Ascending aorta (tissue), 2 donors: Measurements from ENCODE around the gene TMX4. TPM values are rescaled to one million over a fixed set of nuclear protein-coding genes. Genes with fewer than 3 reads are reported as not detected.
"Not testable (repeated sequence)": the region's sequence is repeated elsewhere in the genome, so short reads cannot be mapped to it uniquely, and the experiment has no call there.

ENCODE experiments used
- DNase-seq, 2 donors: peaks; one replicate each; pipeline ENCODE4 v3.0.0-alpha.2; 2019; ENCODE audit warnings: low spot score in 2 of 2
- H3K27ac ChIP-seq, 2 donors: fragments of 200-600 bp; sonication (generic); one replicate each; pipeline ENCODE4 v1.5.1; 2016 to 2017; ENCODE audit warnings: mild to moderate bottlenecking in 1 of 2
- H3K27me3 ChIP-seq: fragments of 200-600 bp; sonication (generic); one replicate; pipeline ENCODE4 v1.5.1; 2017
- H3K36me3 ChIP-seq, 2 donors: fragments of 200-600 bp; sonication (generic); one replicate each; pipeline ENCODE4 v1.5.1; 2016
- H3K4me1 ChIP-seq, 2 donors: fragments of 200-600 bp; sonication (generic); one replicate each; pipeline ENCODE4 v1.5.1; 2016 to 2017; ENCODE audit warnings: mild to moderate bottlenecking in 1 of 2
- H3K4me3 ChIP-seq, 2 donors: fragments of 200-600 bp; sonication (generic); one replicate each; pipeline ENCODE4 v1.5.1; 2016 to 2017; ENCODE audit warnings: mild to moderate bottlenecking in 1 of 2
- H3K9me3 ChIP-seq, 2 donors: fragments of 200-600 bp; sonication (generic); one replicate each; pipeline ENCODE4 v1.5.1; 2016
- CTCF ChIP-seq, 3 experiments: fragments of 200-600 bp in 2 of 3; fragments of 450-650 bp in 1 of 3; sonication (generic) in 2 of 3; IDR thresholded peaks; one replicate each; pipeline ENCODE4 v1.5.1; 2016 to 2019; ENCODE audit warnings: antibody characterized with exemption in 3 of 3, mild to moderate bottlenecking in 1 of 3, moderate library complexity in 1 of 3
- intact Hi-C: fragments of 100-400 bp; cut with DNase I; formaldehyde crosslinking; loops from one replicate; pipeline ENCODE4 v1.15.1; 2023
- total RNA-seq: library from RNA; depleted of rRNA; stranded (reverse); fragments of >200 nt; gene quantifications from one replicate; pipeline ENCODE4 v1.1.0, GENCODE V29; 2016

TMX4 gene
- total RNA-seq, 1 donor from 2014 or later: 65.3 TPM

- no peak for DNase-seq
- H3K4me3 ChIP-seq: no peak overlapping the region
- H3K27ac ChIP-seq: no peak overlapping the region
- H3K9me3 ChIP-seq: no peaks in the 10 kb centered on the region
- TF ChIP-seq CTCF (IDR thresholded peaks at IDR 0.05): no peak
- H3K4me1 ChIP-seq: no peaks in the 10 kb centered on the region
- no peaks in the 10 kb centered on the region for H3K27me3 ChIP-seq
- H3K36me3 ChIP-seq: no peaks in the 10 kb centered on the region
- intact Hi-C loops: no loop called here
Observed at GRCh38 chr20:8033151-8033841, 13.7 kb upstream of the TMX4 start.

GRCh38 chr20:8032499-8032898 is 12.9 kb upstream of the TMX4 start:
- Histone ChIP-seq H3K27ac (no peak overlapping the region), H3K4me1 (no peaks in the 10 kb centered on the region), H3K36me3 (no peaks in the 10 kb centered on the region), H3K4me3 (no peak overlapping the region), H3K27me3 (no peaks in the 10 kb centered on the region), H3K9me3 (no peaks in the 10 kb centered on the region)
- DNase-seq: no peak
- intact Hi-C loops: no loop called here
- no peak for TF ChIP-seq CTCF (IDR thresholded peaks at IDR 0.05)

- H3K27ac ChIP-seq, H3K4me1 ChIP-seq, H3K36me3 ChIP-seq, intact Hi-C loops, H3K9me3 ChIP-seq, DNase-seq, H3K4me3 ChIP-seq, H3K27me3 ChIP-seq: not testable (repeated sequence)
Observed at GRCh38 chr20:8031539-8031938, 12.0 kb upstream of the TMX4 start.

- Histone ChIP-seq H3K27me3 (no peaks in the 10 kb centered on the region), H3K4me1 (peaks cover 0 to 7% of the 10 kb centered on the region in 2 donors), H3K27ac (no peak overlapping the region), H3K36me3 (no peaks in the 10 kb centered on the region), H3K9me3 (no peaks in the 10 kb centered on the region), H3K4me3 (no peak overlapping the region)
- intact Hi-C loops: loop anchor here (10.0 kb wide), 1 partner anchor 1343 kb away; no protein-coding TSS in a partner anchor
- DNase-seq: no peak
- no peak for TF ChIP-seq CTCF (IDR thresholded peaks at IDR 0.05)
Observed at GRCh38 chr20:8021541-8022269, 2.1 kb upstream of the TMX4 start.

- no peaks in the 10 kb centered on the region for H3K9me3 ChIP-seq
- H3K4me3 ChIP-seq: peak overlapping the region; percentile 74 to 79
- no peak for DNase-seq
- peaks cover 0 to 7% of the 10 kb centered on the region in 2 donors for H3K4me1 ChIP-seq
- no peaks in the 10 kb centered on the region for H3K36me3 ChIP-seq
- peak overlapping the region in 1 of 2 donors; percentile 97 for H3K27ac ChIP-seq
- intact Hi-C loops: loop anchor here (10.0 kb wide), 1 partner anchor 1344 kb away; no protein-coding TSS in a partner anchor
- H3K27me3 ChIP-seq: no peaks in the 10 kb centered on the region
- TF ChIP-seq CTCF (IDR thresholded peaks at IDR 0.05): no peak
Observed at GRCh38 chr20:8020314-8021079, 936 bp upstream of the TMX4 start.

GRCh38 chr20:8019998-8020247 is 362 bp upstream of the TMX4 start:
- Histone ChIP-seq H3K27ac (peak overlapping the region; percentile 96 to 97), H3K4me1 (peaks cover 0 to 7% of the 10 kb centered on the region in 2 donors), H3K9me3 (no peaks in the 10 kb centered on the region), H3K27me3 (no peaks in the 10 kb centered on the region), H3K36me3 (no peaks in the 10 kb centered on the region), H3K4me3 (peak overlapping the region; percentile 74 to 79)
- no peak for TF ChIP-seq CTCF (IDR thresholded peaks at IDR 0.05)
- intact Hi-C loops: loop anchor here (10.0 kb wide), 3 partner anchors 1255 to 1755 kb away; partner anchors contain the start of gene BMP2
- no peak for DNase-seq
